Measurements from ENCODE around the gene KHNYN.

The KHNYN gene

DNA sequence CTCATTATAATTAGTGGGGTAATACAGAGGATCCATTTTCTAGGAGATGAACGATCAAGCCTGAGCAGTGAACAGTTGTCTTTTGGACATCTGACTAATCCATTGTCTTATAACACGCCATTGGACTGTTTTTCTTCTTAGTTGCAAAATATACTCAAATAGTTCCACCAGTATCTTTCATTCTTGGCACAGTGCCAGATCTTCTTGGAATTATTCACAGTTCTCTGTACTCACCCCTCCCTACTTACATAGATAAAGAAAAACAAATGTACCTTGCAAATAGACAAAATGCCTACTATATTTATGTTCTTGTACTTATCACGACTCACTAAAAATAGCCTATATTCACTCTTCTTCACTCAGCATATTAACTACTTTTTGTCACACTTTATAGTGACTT, 4.0 kb upstream of the KHNYN start:
- no peak for DNase-seq

DNA sequence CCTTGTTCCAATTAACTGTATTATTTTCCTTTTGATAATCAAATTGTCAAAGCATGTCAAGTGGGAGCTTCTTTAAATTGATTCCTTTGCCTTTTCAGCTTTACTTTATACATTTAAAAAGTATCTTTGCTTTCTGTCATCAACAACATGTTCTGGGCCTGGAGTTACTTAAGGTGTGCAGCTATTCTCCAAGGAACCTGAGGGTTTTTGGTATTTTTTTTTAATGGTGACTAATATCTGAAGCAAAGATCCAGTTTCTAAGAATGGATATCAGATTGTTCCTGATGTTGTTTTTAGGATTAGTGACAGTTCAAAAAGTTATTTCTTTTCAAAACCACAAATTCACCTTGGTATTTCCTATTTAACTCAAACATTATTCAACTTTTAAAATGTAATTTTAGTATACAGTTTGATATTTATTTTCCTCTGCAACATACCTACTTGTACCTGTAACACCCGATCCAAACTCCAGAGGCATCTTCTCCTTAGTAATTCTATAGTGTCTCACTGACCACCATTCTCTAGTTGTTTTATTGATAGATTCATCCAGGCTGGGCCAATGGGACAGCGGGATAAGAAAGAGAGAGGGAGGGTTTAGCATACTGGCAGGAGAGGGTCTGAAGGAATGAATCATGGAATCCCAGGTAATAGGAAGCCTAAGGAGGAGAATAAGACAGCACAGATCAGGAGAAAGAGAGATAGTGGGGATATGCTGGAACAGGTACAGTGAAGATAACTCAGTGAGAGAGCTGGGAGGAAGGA, 3.4 kb upstream of the KHNYN start:
- no peak for DNase-seq

DNA sequence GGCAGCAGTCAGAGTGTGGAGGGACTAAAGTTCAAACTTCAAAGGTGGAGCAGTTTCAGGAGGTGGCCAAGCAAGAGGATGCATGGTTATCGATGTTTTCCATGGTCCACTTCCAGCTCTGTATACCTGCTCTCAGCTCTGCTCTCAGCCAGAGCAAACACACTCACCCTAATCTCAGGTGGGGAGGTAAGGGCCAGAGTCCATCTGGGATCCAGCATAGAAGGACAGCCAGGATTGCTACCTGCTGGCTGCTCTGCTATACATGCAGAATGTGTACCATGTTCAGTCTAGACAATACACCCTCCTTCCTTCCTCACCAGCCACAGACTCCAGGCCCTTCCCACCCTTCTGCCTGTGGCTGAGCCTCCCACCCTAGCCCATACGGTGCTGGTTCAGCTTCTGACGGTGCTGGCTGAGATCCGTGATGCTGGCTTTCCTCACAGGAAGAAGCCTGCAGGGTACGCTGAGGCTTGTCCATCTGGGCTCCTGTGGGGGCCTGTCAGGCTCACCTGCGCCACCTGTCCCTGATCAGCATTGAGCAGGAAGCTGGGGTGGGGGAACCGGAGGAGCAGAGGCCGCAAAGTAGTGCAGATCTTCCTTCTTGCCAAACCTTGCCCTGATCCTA, 2.7 kb upstream of the KHNYN start:
- DNase-seq = no peak

DNA sequence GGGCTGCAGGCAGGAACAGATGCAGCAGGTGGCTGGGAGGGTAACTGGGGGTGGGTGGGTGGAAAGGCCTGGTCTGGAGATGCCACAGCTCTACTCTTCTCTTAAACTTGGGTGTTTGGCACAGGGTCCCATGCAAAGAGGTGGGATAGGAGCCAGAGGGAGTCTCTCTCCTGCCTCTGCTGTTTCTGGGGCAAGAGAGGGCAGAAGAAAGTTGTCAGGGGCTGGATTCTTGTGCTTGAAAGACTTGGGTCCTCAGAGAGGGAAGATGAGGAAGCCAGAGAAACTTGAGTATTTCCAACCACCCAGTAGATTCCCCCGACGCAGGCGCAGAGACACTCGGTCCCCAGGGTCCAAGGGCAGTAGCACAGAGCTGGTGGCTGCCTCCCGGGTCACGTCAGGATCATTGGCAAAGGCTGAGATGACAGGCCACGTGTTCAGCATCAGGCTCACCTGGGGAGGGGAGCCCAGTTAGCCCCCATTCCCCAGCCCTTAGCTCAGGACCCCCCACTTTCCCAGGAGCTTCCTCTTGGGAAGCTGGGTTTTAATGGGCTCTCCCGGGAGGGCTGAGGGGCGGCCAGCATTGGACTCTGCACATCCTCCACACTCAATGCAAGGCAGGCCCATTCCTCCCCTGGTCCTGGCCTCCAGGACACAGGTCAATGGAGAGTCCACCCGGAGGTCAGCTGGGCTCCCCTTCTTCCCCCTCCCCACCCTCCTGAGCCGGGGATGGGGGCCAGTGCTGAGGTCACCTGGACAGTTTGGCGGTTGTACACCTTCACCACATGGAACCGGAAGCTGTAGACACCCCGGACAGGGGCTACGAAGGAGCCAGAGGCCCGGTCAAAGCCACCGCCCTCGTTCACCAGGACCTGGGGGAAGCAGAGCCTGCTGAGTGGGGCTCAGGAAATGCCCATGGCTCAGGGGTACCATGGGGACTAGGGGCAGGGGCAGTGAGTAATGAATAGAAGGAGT, 1.9 kb upstream of the KHNYN start:
- no peak for DNase-seq

DNA sequence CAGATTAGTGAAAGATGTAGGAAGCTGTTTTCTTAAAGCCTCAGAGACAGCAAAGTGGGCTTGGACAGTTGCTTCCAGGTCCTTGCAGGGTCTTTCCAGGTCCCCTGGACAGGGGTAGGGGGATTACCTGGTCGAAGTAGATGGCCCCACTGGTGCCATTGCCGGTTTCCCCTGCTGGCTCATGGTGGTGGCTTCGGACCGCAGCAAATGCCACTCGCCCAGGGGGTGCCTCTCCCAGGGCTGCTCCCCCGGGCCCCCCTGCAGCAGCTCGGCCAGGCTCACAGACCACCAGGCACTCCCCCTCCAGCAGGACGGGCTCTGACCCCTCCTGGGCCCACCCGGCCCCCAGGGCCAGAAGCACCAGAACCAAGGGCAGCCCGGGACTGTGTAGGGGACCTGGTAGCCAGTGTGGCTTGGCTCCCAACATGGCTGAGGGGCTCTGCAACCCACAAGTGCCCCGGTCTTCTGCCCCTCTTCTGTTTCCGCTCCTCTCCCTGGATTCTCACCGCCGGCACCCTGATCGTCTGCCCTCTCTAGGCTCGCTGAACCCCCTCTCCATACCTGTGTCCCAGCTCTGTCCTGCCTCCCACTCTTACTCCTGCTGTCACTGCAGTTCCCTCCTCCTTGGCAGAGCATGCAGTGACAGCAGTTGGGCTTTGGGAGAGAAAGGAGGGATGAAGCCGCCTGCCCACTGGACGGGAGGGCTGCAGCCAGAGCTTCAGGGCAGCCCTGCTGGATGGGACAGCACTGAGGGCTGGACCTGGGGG, 943 bp upstream of the KHNYN start:
- no peak for DNase-seq

DNA sequence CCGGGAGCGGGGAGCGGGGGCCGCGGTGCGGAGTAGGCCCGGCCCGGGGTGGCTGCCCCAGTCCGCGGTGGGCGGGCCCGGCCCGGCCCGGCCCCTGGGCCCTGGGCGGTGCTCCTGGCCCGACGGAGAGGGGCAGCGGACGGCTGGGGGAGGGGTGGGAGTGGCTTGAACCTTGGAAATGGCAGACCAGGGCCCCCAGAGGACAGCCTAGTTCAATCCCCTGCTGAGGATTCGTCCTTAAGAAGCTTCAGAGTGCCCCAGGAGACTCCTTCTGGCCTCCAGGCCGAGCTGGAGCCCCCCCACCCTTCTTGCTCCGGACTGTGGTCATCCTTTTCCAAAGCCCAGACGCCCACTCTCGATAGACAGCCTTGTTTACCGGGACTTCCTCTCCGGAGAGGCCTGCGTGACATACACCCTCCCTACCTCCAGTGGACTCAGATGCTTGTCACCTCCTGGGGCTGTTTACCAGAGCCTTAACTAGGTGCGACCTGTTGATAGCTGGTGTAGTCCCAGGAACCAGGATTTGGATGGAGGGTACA, 458 bp downstream of the KHNYN start:
- peak; percentile 47 for DNase-seq

DNA sequence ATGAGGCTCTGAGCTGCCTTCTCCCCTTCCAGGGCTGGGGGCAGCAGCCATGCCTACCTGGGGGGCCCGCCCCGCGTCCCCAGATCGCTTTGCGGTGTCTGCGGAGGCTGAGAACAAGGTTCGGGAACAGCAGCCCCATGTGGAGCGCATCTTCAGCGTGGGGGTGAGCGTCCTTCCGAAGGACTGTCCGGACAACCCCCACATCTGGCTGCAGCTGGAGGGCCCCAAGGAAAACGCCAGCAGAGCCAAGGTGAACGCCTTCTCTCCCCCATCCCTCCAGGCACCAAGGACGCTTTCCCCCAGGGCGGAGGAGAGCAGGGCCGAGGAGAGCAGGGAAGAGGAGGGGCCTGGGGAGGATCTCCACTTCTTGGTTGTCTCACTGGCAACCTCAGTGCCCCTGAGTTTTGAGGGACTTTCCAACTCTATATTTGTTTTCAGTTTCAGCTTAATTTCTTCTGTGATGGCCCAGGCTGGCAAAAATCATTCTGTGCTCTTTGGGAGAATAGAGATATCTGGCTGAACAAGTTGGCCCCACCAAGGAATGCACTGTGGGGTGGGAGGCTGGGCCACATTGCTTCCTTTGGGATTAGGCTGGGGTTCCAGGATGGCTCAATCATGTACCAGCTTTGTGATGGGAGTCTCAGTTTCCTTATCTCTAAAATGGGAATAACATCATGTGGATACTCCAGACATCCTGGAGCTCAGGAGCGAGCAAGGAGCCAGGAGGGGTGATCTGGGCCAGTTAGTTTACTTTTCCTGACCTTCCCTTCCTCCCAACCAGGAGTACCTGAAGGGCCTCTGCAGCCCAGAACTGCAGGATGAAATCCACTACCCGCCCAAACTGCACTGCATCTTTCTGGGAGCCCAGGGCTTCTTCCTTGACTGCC, 1.2 kb downstream of the KHNYN start:
- peak; percentile 72 for DNase-seq

DNA sequence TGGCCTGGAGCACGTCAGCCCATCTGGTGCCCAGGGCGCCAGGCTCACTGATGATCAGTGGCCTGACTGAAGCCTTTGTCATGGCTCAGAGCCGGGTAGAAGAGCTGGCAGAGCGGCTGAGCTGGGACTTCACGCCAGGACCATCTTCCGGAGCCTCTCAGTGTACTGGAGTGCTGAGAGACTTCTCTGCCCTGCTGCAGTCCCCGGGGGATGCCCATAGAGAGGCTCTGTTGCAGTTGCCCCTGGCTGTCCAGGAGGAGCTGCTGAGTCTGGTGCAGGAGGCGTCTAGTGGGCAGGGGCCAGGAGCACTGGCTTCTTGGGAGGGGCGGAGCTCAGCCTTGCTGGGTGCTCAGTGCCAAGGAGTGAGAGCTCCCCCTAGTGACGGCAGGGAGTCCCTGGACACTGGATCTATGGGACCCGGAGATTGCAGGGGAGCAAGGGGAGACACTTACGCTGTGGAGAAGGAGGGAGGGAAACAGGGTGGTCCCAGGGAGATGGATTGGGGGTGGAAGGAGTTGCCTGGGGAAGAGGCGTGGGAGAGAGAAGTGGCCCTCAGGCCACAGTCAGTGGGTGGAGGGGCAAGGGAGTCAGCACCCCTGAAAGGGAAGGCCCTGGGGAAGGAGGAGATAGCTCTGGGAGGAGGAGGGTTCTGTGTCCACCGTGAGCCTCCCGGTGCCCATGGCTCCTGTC, 2.0 kb downstream of the KHNYN start:
- peak; percentile 89 for DNase-seq

DNA sequence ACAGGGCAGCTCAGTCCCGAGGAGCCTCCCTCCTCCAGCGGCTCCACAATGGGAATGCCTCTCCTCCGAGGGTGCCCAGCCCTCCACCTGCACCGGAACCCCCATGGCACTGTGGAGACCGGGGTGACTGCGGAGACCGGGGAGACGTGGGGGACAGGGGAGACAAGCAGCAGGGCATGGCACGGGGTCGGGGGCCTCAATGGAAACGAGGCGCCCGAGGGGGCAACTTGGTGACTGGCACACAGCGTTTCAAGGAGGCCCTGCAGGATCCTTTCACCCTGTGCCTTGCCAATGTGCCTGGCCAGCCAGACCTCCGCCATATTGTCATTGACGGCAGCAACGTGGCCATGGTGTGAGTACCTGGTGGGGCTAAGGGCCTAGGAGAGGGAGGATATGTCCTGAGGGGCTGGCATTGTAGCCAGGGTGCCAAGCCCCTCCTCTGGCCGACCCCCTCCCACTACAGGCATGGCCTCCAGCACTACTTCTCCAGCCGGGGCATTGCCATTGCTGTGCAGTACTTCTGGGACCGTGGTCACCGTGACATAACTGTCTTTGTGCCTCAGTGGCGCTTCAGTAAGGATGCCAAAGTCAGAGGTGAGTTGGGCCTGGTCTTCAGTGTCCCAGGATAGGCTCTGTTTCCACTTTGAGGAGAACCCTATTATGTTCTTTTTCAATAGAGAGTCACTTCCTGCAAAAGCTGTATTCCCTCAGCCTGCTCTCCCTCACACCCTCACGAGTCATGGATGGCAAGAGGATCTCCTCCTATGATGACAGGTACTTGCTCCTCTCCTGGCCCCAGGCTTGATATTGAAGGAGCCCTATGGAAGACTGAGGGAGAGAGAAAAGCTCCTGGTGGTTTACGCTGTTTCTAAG, 2.7 kb downstream of the KHNYN start:
- DNase-seq = no peak

DNA sequence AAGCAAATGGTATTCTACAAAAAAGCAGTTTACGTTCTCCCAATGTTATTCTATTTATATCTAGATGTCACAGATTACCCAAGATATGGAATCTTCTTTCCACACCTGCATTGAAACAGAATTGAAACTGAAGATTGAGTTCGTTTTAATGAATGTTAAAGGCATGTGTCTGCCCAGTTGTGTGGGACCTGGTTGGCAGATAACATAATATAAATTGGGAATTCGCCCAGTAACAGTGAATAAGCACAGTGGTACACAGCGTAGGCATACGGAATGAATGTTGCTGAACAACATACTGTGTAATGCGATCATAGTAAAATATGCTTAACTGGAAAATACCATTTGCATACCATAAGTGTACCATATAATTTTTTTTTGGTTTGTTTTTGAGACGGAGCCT, 4.3 kb downstream of the KHNYN start:
- no peak for DNase-seq

DNA sequence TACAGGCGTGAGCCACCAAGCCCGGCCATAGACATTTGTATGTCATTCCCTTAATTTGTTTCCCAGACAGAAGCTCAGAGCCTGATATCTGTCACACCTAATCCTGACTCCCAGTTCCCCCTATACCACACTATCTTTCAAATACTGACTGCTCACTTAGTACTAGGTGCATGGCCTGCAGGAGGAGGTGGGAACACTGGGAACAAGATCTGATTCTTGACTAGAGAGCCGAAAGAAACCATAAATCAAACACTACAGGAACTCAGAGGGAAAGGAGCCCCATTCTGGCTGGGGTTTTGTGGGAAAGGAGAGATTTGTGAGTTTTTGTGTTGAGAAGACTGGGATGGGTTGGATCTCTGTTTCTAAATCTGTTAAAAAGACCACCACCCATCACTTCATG, 4.9 kb downstream of the KHNYN start:
- no peak for DNase-seq

DNA sequence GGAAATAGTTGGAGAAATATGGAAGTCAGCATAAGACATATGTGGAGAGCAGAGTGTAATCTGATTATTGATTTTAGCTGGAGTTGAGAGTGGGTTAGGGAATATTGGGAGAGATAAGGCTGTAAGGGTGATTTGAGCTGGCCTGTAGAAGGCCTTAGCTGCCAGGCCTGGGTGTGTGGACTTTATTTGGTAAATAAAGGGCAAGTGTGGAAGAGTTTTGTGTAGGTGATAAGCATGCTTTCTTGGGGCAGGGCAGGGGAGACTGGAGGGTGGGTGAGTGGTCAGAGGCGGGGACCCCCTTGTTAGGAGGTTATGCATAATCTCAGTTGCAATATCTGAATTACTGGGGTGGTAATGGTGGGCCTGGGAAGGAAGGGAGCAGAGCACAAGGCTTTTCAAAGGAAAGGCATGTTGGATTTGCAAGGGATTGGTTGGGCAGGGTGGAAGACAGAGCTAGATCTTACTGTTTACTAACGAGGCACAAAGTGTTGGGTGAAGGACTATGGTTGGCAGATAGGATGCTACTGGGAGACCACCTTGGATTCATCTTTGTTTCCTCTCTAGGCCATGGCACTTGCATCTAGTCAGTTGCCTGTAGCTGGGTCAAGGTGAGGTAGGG, 5.5 kb downstream of the KHNYN start:
- DNase-seq = no peak

DNA sequence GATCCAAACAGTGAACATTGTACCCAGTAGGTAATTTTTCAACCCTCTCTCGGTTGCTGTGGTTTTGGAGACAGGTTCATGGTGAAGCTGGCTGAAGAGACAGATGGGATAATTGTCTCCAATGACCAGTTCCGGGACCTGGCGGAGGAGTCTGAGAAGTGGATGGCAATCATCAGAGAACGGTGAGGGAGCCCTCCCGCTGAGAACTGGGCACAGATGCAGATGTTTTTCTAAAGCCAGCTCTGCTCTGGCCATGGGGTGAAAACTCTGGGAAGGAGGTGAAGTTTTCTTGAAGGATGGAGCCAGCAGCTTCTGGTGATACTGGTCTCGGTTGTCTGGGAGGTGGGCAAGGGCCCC, 6.2 kb downstream of the KHNYN start:
- DNase-seq = no peak

DNA sequence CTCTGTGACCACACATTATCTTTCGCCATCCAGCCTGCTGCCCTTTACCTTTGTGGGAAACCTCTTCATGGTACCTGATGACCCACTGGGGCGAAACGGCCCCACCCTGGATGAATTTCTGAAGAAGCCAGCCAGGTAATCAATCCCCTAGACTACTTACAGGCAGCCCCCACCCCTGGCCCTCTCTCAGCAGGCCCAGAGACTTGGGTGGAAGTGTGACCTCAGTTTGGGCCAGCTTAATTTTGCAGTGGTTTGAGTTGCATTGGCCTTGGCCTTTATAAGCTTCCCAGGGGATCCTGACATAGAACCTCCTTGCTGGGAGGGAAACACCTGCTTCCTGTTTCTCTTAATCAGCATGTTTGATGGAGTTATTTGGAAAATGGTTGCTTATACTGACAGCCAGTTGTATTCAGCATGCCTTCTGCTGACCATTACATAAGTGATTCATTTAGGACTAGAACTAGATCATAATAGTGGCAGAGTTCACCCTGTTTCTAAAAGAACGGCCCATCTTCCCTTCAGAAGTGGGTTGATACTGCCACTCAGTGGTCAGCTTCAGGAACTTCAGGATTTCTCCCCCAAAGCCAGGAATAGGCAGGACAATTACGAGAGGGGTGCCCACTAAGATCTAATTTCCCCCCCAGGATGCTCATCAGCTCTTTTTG, 6.7 kb downstream of the KHNYN start:
- DNase-seq = peak; percentile 33

DNA sequence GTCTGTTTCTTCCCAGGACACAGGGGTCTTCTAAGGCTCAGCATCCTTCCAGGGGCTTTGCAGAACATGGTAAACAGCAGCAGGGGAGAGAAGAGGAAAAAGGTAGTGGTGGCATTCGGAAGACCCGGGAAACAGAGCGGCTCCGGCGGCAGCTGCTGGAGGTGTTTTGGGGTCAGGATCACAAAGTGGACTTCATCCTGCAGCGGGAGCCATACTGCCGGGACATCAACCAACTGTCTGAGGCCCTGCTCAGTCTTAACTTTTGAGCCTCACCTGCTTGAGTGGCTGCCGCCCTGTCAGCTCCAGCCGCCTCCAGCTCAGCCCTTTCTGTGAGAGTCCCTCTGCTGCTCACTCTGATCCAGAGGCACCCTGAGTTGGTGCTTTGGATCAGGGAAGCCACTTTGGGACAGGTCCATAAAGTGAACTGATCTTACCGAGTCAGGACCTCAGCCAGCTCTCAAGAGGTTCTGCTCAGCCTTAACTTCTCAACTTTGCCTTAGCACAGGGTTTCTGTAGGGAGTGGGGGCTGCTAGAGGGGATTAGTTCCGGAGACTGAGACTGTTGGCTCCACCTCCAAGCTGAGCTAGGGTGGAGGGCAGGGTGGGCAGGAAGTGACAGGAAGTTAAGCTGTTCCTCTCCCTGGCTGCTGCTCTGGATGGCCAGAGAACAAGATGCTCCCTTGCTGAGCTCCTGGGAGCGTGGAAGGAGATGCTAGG, 7.4 kb downstream of the KHNYN start:
- DNase-seq = no peak

DNA sequence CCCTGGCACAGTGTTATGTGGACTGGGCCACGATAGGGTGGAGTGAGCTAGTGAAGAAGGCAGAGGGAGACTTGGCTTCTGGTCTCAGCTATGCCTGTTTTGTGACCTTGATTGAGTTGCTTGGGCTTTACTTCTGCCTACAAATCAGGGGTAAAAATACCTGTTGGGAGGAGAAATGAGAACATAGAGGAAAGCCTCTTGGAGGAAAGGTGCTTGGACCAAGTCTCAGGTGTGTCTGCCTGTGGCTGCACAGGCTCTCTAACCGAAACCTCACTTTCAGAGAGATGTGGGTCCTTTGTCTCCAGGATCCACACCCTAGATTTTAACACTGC, 7.9 kb downstream of the KHNYN start:
- no peak for DNase-seq

DNA sequence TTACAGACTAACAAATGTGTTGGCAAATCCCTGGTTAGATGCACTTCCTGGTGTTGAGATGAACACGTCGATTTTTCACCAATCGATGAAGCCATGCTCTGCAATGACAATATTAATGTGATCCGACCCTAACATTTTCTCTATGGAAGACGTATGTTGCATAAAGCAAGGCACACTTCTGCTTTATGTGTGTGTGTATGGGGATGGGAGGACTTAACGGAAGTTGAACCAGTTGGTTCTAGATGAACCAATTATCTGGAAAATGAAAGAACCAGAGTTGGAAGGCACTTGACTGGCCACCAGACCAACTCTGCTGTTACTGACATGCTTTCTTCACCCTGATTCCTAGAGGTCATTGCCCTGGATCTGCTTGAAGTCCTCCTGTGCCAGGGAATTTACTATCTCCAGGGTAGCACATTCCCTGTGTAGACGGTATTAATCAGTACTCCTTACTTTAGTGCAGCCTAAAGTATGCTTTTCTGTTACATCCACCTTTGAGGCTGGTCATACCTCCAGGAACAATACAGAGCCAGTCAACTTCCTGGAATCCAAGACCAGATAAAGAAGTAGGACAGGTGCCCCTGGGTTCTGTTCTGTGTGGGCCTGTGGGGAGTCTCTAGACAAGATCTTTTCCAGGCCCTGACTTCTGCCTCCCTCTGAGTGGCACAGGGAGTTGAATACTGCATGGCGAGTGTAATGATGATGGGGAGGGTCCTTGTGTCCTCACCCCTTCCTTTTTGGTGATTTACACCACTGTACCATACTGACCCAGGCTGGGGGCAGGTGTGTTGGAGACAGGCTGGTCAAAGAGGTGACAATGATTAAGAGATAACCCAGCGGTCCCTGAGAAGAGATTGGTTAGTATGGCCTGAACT, 8.7 kb downstream of the KHNYN start:
- no peak for DNase-seq
